ENCODE data around the gene PCGF2. TPM values are rescaled to one million over a fixed set of nuclear protein-coding genes. Genes with fewer than 3 reads are reported as not detected.

Gene PCGF2
- total RNA-seq, 1 donor from 2014 or later = 1.1 TPM

DNA sequence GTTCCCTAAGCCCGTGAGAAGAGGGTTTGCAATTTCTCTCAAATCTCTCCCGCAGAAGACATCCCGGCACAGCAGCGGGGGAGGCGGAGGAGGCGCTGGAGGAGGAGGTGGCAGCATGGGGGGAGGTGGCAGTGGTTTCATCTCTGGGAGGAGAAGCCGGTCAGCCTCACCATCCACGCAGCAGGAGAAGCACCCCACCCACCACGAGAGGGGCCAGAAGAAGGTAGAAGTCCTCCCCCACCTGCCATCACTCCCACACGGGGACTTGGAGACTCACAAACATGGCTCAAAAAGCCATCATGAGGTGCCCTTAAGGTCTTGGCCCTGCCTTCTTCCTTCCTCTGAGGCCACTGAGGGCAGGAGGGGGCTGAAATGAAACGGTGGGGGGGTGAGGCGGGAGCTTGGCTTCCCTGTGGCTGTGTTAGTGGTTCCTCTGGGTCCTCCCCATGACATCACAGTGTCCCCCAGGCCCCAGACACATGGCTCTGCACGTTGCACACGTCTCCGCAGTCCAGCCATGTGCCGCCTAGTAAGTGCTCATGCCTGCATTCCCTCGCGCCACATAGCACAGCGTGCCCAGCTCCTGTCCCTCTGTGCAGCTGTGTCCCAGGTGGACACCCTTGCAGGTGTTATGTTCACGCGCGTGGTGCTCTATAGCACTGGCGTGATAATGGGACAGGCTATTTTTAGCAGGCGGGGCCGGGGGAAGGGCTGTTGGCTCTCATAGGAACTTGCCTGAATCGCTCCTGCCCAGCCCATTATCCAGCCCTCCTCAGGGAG, 36.2 kb downstream of the PCGF2 start:
- FAIRE-seq (no peak), DNase-seq (ENCODE audit: low read depth) (no peak)
- H3K36me3 ChIP-seq (ENCODE audit: control insufficient read depth, insufficient read depth, low read length) = peaks cover 26% of the 10 kb centered on the region
- H3K27me3 ChIP-seq (ENCODE audit: control insufficient read depth, insufficient read depth, low read length) = no peaks in the 10 kb centered on the region
- TF ChIP-seq, protein P1, sequence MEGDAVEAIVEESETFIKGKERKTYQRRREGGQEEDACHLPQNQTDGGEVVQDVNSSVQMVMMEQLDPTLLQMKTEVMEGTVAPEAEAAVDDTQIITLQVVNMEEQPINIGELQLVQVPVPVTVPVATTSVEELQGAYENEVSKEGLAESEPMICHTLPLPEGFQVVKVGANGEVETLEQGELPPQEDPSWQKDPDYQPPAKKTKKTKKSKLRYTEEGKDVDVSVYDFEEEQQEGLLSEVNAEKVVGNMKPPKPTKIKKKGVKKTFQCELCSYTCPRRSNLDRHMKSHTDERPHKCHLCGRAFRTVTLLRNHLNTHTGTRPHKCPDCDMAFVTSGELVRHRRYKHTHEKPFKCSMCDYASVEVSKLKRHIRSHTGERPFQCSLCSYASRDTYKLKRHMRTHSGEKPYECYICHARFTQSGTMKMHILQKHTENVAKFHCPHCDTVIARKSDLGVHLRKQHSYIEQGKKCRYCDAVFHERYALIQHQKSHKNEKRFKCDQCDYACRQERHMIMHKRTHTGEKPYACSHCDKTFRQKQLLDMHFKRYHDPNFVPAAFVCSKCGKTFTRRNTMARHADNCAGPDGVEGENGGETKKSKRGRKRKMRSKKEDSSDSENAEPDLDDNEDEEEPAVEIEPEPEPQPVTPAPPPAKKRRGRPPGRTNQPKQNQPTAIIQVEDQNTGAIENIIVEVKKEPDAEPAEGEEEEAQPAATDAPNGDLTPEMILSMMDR (IDR thresholded peaks at IDR 0.05; ENCODE audit: insufficient read depth, low read length, severe bottlenecking) = no peak
- no peak overlapping the region for H3K4me3 ChIP-seq (ENCODE audit: low read depth, low read length)

DNA sequence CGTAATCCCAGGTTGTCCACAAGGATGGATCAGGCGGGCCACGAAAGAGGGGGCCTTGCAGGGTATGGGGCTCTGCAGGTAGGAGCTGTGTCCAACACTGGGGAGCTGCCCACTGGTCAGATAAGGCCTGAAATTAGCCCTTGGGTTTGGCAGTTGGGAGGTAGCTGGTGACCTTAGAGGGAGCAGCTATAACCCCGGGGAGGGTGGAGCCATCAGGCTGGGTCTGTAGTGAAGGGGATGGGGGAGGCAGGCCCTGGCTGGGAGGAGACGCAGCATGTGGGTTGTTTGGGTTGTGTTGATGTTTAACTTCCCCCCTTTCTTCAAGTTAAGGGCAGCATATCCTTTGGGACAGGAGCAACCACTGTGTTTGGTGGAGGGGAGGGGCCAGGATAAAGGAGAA, 37.2 kb downstream of the PCGF2 start:
- FAIRE-seq (no peak), DNase-seq (ENCODE audit: low read depth) (no peak)
- peaks cover 22% of the 10 kb centered on the region for H3K36me3 ChIP-seq (ENCODE audit: control insufficient read depth, insufficient read depth, low read length)
- no peak overlapping the region for H3K4me3 ChIP-seq (ENCODE audit: low read depth, low read length)
- H3K27me3 ChIP-seq (ENCODE audit: control insufficient read depth, insufficient read depth, low read length) = no peaks in the 10 kb centered on the region
- TF ChIP-seq, protein P1 (IDR thresholded peaks at IDR 0.05; ENCODE audit: insufficient read depth, low read length, severe bottlenecking) = no peak

DNA sequence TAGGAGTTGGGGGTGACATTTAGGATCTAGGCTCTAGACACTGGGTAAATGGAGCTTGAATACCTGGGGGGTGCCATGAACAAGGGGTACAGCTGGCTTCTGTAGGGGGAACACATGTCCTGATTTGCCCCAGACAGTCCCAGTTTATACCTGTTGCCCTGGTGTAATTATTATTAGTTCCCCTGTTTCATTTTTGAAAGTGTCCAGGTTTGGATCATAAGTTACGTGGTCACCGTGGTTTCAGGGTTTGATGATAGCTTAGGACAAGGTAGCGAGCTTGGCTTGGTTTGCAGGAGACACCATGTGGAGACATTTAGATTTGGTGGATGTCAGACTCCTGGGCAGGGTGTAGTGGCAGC, 37.6 kb downstream of the PCGF2 start:
- FAIRE-seq = no peak

DNA sequence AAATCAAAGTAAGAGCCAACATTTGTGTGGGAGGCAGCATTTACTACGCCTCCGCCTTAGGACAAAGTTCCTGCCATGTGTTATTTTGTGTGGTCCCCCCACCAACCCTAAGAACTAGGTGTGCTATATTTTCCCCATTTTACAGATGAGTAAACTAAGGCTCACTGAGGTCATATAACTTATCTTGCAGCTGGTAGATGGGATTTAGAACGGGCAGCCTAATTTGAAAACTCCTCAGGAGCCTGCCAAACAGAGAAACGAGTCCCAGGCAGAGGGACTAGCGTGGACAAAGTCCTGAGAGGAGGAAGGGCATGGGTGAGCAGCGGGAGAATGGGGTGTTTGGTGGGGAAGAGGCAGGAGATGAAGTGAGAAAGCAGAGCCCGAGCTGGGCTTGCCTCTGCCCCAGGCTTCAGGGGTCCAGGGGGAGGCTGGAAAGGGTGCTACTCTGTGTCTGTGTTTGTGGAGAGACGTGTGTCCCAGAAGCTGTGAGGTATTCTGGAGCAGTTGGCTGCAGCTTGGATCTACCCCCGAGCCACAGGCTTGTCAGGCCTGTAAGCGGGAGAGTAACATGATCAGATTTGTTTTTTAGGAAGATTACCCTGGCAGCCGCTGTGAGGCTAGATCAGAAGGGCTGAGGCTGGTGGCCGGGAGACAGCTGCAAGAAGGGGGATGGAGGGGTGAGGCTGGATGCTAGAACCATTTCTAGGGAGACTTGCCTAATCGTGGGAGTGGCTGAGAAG, 38.1 kb downstream of the PCGF2 start:
- FAIRE-seq (no peak), DNase-seq (ENCODE audit: low read depth) (no peak)
- Histone ChIP-seq H3K27me3 (ENCODE audit: control insufficient read depth, insufficient read depth, low read length) (no peaks in the 10 kb centered on the region), H3K4me3 (ENCODE audit: low read depth, low read length) (no peak overlapping the region), H3K36me3 (ENCODE audit: control insufficient read depth, insufficient read depth, low read length) (peaks cover 20% of the 10 kb centered on the region)
- TF ChIP-seq, protein P1 (IDR thresholded peaks at IDR 0.05; ENCODE audit: insufficient read depth, low read length, severe bottlenecking) = no peak

More for the DNA sequence above, 37.6 kb downstream of the PCGF2 start:
- Histone ChIP-seq H3K36me3 (ENCODE audit: control insufficient read depth, insufficient read depth, low read length) (peaks cover 22% of the 10 kb centered on the region), H3K4me3 (ENCODE audit: low read depth, low read length) (no peak overlapping the region), H3K27me3 (ENCODE audit: control insufficient read depth, insufficient read depth, low read length) (no peaks in the 10 kb centered on the region)
- no peak for DNase-seq (ENCODE audit: low read depth)
- TF ChIP-seq, protein P1 (IDR thresholded peaks at IDR 0.05; ENCODE audit: insufficient read depth, low read length, severe bottlenecking) = no peak

DNA sequence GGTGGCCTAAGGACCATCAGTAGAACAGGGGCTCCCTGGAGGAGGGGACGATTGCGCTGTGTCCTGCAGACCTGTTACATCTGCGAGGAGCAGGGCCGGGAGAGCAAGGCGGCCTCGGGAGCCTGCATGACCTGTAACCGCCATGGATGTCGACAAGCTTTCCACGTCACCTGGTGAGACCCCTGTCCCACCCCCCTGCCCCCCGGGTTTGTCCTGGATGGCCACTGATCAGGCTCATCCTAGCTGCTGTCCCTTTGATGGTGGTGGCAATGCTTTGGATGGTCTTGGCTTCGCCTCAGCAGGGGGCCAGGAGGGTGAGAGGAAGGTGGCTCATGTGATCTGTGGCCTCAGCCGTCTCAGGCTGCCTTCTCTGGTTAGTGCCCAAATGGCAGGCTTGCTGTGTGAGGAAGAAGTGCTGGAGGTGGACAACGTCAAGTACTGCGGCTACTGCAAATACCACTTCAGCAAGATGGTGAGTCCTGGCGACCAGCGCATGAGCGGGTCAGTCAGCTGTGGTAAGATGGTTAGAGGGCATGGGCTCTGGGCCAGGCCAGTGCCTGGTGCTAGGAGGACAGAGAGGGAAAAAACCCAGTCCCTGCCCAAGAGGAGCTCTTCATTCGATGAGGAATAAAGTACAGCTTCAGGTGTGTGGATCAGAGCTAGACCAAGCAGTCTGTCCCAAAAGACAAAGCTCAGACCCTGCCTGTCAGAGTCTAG, 38.9 kb downstream of the PCGF2 start:
- Histone ChIP-seq H3K36me3 (ENCODE audit: control insufficient read depth, insufficient read depth, low read length) (peaks cover 20% of the 10 kb centered on the region), H3K4me3 (ENCODE audit: low read depth, low read length) (no peak overlapping the region), H3K27me3 (ENCODE audit: control insufficient read depth, insufficient read depth, low read length) (no peaks in the 10 kb centered on the region)
- no peak for DNase-seq (ENCODE audit: low read depth)
- no peak for FAIRE-seq
- TF ChIP-seq, protein P1 (IDR thresholded peaks at IDR 0.05; ENCODE audit: insufficient read depth, low read length, severe bottlenecking) = no peak

Data from bronchial epithelial cell (primary cell).